HAP-1 (cell line): ENCODE results near the gene SOX6.
A peak's percentile ranks its signal among the peaks of the same experiment; 100 is the strongest.

ENCODE experiments used
- DNase-seq, 2 experiments: peaks; one replicate each; pipeline ENCODE4 v3.0.0-alpha.2; 2016 to 2020; ENCODE audit warnings: low spot score in 2 of 2
- H3K27me3 ChIP-seq: fragments of 250-450 bp; sonication (Bioruptor Pico); 2 replicates; pipeline ENCODE4 v1.5.1; 2020; ENCODE audit warnings: low read depth, mild to moderate bottlenecking, moderate library complexity
- H3K36me3 ChIP-seq: fragments of 250-450 bp; sonication (Bioruptor Pico); replicated peaks from 2 replicates; pipeline ENCODE4 v1.5.1; 2020; ENCODE audit warnings: mild to moderate bottlenecking
- H3K4me1 ChIP-seq: fragments of 250-450 bp; sonication (Bioruptor Pico); 2 replicates; pipeline ENCODE4 v1.5.1; 2020; ENCODE audit warnings: mild to moderate bottlenecking
- H3K4me3 ChIP-seq: fragments of 250-450 bp; sonication (Bioruptor Pico); 2 replicates; pipeline ENCODE4 v1.5.1; 2020; ENCODE audit warnings: mild to moderate bottlenecking, moderate library complexity
- H3K9me3 ChIP-seq: fragments of 250-450 bp; sonication (Bioruptor Pico); 2 replicates; pipeline ENCODE4 v1.5.1; 2020; ENCODE audit warnings: mild to moderate bottlenecking, moderate library complexity
- in situ Hi-C: fragments of 300-500 bp; cut with MboI; formaldehyde crosslinking; loops from 3 replicates; pipeline ENCODE4 v1.14.3; 2020; ENCODE audit warnings: low sequenced_read_pairs, inconsistent platforms, mixed read lengths

Gene SOX6

DNA sequence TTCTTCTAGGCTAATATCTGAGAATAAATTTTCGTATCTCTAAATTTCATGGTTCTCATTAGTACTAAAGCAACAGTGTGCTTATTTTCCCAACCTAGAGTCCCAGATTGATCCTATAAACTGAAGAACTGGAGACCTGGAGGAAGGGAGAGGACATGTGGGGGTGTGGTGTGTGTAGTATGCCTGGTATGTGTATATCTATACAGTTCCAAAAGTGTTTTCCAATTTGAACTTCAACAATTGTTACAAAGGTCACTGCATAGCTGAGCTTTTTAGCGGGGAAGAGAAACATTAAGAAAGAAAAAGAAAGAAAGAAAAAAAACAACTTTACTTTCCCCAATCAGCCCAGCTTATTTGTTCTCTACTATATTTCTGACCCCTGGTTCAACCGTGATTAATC, 152.1 kb downstream of the SOX6 start:
- H3K36me3 ChIP-seq = no peaks in the 10 kb centered on the region
- DNase-seq = no peak
- H3K4me3 ChIP-seq = no peak overlapping the region
- H3K27me3 ChIP-seq = no peaks in the 10 kb centered on the region
- no peaks in the 10 kb centered on the region for H3K9me3 ChIP-seq
- H3K4me1 ChIP-seq = peaks cover 3% of the 10 kb centered on the region; the same call in 1 of the 2 replicates
- in situ Hi-C loops = no loop called here

DNA sequence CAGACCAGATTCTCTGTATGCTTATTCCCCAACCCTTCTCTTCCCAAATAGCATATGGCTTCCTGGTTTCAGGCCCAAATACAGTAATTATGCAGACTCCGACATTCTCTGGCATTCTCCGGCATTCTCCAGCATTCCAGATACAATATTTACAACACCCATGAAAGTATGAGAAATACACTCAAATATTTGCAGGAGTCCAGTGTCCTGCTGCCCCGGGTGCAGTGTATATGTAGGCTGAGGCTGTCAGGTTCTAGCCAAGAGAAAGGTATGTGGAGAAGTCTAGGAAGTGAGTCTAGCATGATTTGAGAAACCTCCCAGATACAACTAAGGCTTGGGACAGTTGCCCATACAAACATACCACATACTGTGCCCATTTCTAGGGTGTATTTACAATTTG, 160.7 kb downstream of the SOX6 start:
- in situ Hi-C loops = loop anchor here (25.0 kb wide), 1 partner anchor 417 kb away; no protein-coding TSS in a partner anchor
- H3K36me3 ChIP-seq = no peaks in the 10 kb centered on the region
- H3K4me1 ChIP-seq = peaks cover 9% of the 10 kb centered on the region
- H3K27me3 ChIP-seq = no peaks in the 10 kb centered on the region
- no peak overlapping the region for H3K4me3 ChIP-seq
- DNase-seq = no peak
- H3K9me3 ChIP-seq = no peaks in the 10 kb centered on the region

DNA sequence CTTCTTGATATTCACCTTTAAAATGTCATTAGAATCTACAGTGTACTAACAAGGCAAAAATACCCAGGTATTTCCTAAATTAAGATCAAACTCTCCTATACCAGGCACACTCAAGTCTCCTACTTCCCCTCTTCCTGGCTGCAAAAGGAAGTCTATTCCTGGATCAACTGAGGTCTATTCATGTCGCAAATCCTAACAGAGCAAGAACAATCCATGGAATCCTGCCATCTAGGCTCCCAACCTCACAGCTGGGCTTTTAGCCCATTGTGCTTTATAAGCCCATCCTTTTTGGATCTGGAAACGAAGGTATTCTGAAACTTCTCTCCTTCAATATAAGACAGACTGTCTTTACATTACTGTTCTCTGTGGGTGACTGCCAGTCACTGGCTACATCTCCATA, 161.8 kb downstream of the SOX6 start:
- H3K27me3 ChIP-seq = no peaks in the 10 kb centered on the region
- no peaks in the 10 kb centered on the region for H3K9me3 ChIP-seq
- peaks cover 9% of the 10 kb centered on the region for H3K4me1 ChIP-seq
- no peak for DNase-seq
- H3K4me3 ChIP-seq = no peak overlapping the region
- H3K36me3 ChIP-seq = no peaks in the 10 kb centered on the region
- in situ Hi-C loops = loop anchor here (25.0 kb wide), 1 partner anchor 418 kb away; no protein-coding TSS in a partner anchor

- H3K4me1 ChIP-seq = peaks cover 9% of the 10 kb centered on the region
- no peaks in the 10 kb centered on the region for H3K36me3 ChIP-seq
- in situ Hi-C loops = loop anchor here (25.0 kb wide), 1 partner anchor 418 kb away; no protein-coding TSS in a partner anchor
- H3K4me3 ChIP-seq = no peak overlapping the region
- no peaks in the 10 kb centered on the region for H3K27me3 ChIP-seq
- H3K9me3 ChIP-seq = no peaks in the 10 kb centered on the region
- DNase-seq = peak in 1 of 2 experiments; percentile 9
Observed at GRCh38 chr11:16193897-16194381, 162.4 kb downstream of the SOX6 start.

GRCh38 chr11:16191868-16192240, 164.5 kb downstream of the SOX6 start:
- Histone ChIP-seq H3K27me3 (no peaks in the 10 kb centered on the region), H3K4me1 (peaks cover 9% of the 10 kb centered on the region), H3K4me3 (no peak overlapping the region), H3K36me3 (no peaks in the 10 kb centered on the region), H3K9me3 (no peaks in the 10 kb centered on the region)
- in situ Hi-C loops = loop anchor here (25.0 kb wide), 1 partner anchor 420 kb away; no protein-coding TSS in a partner anchor
- DNase-seq = no peak

- Histone ChIP-seq H3K4me3 (no peak overlapping the region), H3K36me3 (no peaks in the 10 kb centered on the region)
- in situ Hi-C loops = loop anchor here (25.0 kb wide), 1 partner anchor 421 kb away; no protein-coding TSS in a partner anchor
Observed at GRCh38 chr11:16191212-16191867, 165.0 kb downstream of the SOX6 start.

GRCh38 chr11:16186680-16187079, 169.7 kb downstream of the SOX6 start:
- Histone ChIP-seq H3K36me3 (no peaks in the 10 kb centered on the region), H3K4me1 (no peaks in the 10 kb centered on the region), H3K4me3 (no peak overlapping the region), H3K9me3 (no peaks in the 10 kb centered on the region), H3K27me3 (no peaks in the 10 kb centered on the region)
- in situ Hi-C loops = loop anchor here (25.0 kb wide), 1 partner anchor 426 kb away; no protein-coding TSS in a partner anchor
- no peak for DNase-seq

More at GRCh38 chr11:16191212-16191867, 165.0 kb downstream of the SOX6 start:
- no peak for DNase-seq
- Histone ChIP-seq H3K4me1 (peaks cover 9% of the 10 kb centered on the region), H3K9me3 (no peaks in the 10 kb centered on the region), H3K27me3 (no peaks in the 10 kb centered on the region)

- in situ Hi-C loops = loop anchor here (25.0 kb wide), 1 partner anchor 427 kb away; no protein-coding TSS in a partner anchor
- no peak for DNase-seq
- H3K4me1 ChIP-seq = no peaks in the 10 kb centered on the region; the same call in 1 of the 2 replicates
- no peaks in the 10 kb centered on the region for H3K36me3 ChIP-seq
- H3K4me3 ChIP-seq = no peak overlapping the region
- no peaks in the 10 kb centered on the region for H3K27me3 ChIP-seq
- H3K9me3 ChIP-seq = no peaks in the 10 kb centered on the region
Observed at GRCh38 chr11:16185042-16185441, 171.3 kb downstream of the SOX6 start.

GRCh38 chr11:16184588-16184987, 171.8 kb downstream of the SOX6 start:
- no peaks in the 10 kb centered on the region for H3K9me3 ChIP-seq
- peaks cover 4% of the 10 kb centered on the region; the same call in 1 of the 2 replicates for H3K4me1 ChIP-seq
- no peak for DNase-seq
- no peak overlapping the region for H3K4me3 ChIP-seq
- no peaks in the 10 kb centered on the region for H3K27me3 ChIP-seq
- H3K36me3 ChIP-seq = no peaks in the 10 kb centered on the region
- in situ Hi-C loops = loop anchor here (25.0 kb wide), 1 partner anchor 428 kb away; no protein-coding TSS in a partner anchor

GRCh38 chr11:16182553-16182952, 173.8 kb downstream of the SOX6 start:
- no peak overlapping the region for H3K4me3 ChIP-seq
- H3K4me1 ChIP-seq = peaks cover 6% of the 10 kb centered on the region; the same call in 1 of the 2 replicates
- no peak for DNase-seq
- in situ Hi-C loops = loop anchor here (25.0 kb wide), 1 partner anchor 430 kb away; no protein-coding TSS in a partner anchor
- H3K9me3 ChIP-seq = no peaks in the 10 kb centered on the region
- H3K27me3 ChIP-seq = no peaks in the 10 kb centered on the region
- no peaks in the 10 kb centered on the region for H3K36me3 ChIP-seq

- no peaks in the 10 kb centered on the region for H3K36me3 ChIP-seq
- H3K27me3 ChIP-seq = no peaks in the 10 kb centered on the region
- no peaks in the 10 kb centered on the region for H3K9me3 ChIP-seq
- H3K4me3 ChIP-seq = no peak overlapping the region
- peaks cover 6% of the 10 kb centered on the region; the same call in 1 of the 2 replicates for H3K4me1 ChIP-seq
- in situ Hi-C loops = loop anchor here (25.0 kb wide), 1 partner anchor 431 kb away; no protein-coding TSS in a partner anchor
- DNase-seq = no peak
Observed at GRCh38 chr11:16180868-16181267, 175.5 kb downstream of the SOX6 start.

GRCh38 chr11:16179676-16180075, 176.7 kb downstream of the SOX6 start:
- peak in 1 of 2 experiments; percentile 41 for DNase-seq
- Histone ChIP-seq H3K4me1 (peaks cover 6% of the 10 kb centered on the region; the same call in 1 of the 2 replicates), H3K27me3 (no peaks in the 10 kb centered on the region), H3K9me3 (no peaks in the 10 kb centered on the region), H3K36me3 (no peaks in the 10 kb centered on the region), H3K4me3 (no peak overlapping the region)
- in situ Hi-C loops = loop anchor here (25.0 kb wide), 1 partner anchor 433 kb away; no protein-coding TSS in a partner anchor

DNA sequence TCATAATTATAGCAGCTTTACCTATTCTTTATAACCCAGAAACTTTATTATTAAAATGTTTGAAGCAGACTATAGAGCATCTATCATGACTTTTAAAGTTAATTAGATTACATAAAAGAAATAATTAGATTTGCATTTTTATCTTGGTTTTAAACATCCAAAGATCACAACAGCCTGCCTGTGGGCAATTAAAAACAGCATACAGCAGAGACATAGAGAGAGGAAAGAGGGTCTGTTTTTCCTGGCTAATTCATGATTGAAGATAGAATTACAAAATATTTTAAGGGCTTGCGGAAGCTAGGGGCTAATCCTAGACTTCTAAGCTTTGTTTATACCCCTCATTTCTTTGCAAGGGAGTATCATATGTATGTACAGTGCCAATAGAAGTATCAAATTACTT, 178.1 kb downstream of the SOX6 start:
- Histone ChIP-seq H3K27me3 (no peaks in the 10 kb centered on the region), H3K4me3 (no peak overlapping the region), H3K36me3 (no peaks in the 10 kb centered on the region), H3K4me1 (peaks cover 6% of the 10 kb centered on the region; the same call in 1 of the 2 replicates), H3K9me3 (no peaks in the 10 kb centered on the region)
- in situ Hi-C loops = loop anchor here (25.0 kb wide), 1 partner anchor 434 kb away; no protein-coding TSS in a partner anchor
- no peak for DNase-seq

- no peaks in the 10 kb centered on the region for H3K36me3 ChIP-seq
- in situ Hi-C loops = loop anchor here (25.0 kb wide), 1 partner anchor 435 kb away; no protein-coding TSS in a partner anchor
Observed at GRCh38 chr11:16177688-16178087, 178.7 kb downstream of the SOX6 start.

More at GRCh38 chr11:16177688-16178087, 178.7 kb downstream of the SOX6 start:
- H3K9me3 ChIP-seq = no peaks in the 10 kb centered on the region
- no peak for DNase-seq
- peaks cover 6% of the 10 kb centered on the region; the same call in 1 of the 2 replicates for H3K4me1 ChIP-seq
- H3K27me3 ChIP-seq = no peaks in the 10 kb centered on the region
- H3K4me3 ChIP-seq = no peak overlapping the region
